NCI-H2196 (cell line): ENCODE results near the gene NXN.
"Not testable (repeated sequence)": the region's sequence is repeated elsewhere in the genome, so short reads cannot be mapped to it uniquely, and the experiment has no call there.

Experiments used
- DNase-seq: peaks from one replicate; lab custom pipeline; 2025; ENCODE audit not compliant: unreplicated experiment; lab: John Stamatoyannopoulos, UW

The NXN gene

DNA sequence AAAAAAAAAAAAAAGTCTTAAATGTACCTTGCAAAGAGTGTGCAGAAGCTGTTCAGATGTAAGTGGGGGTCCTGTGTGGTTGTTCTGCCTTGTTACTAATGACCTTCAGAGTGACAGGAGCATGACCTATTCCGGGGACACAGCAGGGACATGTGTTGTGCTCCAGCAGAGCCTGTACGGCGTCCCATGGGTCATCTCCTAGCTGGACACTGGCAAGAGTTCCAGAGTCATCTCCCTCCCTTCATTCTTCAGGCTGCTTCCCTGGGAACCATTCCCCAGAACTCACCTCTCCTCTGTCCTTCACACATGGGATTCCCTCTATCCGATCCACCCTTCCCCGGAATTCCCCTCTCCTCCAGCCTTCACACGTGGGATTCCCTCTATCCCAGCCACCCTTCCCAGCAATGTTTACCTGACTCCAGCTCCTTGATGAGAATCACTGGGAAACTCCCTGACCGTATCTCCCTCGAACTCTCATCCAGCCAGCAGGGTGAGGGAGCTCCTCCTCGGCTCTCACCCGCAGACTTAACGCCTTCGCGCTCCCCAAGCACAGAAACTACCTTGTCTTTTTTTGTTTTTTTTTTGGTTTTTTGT, 111.6 kb downstream of the NXN start:
- DNase-seq, result no peak

- not testable (repeated sequence) for DNase-seq
Observed at GRCh38 chr17:867238-867637, 112.3 kb downstream of the NXN start.

DNA sequence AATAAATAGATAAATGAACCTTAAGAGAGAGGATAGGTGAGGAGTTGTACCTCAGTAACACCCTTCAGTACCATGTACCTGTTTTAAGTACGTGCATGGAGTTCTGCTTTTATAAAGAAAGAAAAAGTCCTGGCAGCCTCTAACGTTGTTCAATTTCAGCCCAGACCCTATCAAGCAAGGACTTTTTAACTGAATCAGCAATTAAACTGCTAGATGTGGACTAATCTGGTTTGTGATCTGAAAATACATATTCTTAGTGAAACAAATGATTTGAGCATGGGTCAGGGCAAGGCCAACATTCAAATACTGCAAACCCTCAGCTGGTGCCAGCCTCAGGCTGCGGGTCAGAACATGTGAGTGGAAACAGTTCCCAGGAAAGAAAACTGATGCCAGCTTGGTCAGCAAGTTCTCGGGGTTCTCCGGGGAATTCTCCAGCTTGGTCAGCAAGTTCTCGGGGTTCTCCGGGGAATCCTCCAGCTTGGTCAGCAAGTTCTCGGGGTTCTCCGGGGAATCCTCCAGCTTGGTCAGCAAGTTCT, 112.9 kb downstream of the NXN start:
- no peak for DNase-seq

DNA sequence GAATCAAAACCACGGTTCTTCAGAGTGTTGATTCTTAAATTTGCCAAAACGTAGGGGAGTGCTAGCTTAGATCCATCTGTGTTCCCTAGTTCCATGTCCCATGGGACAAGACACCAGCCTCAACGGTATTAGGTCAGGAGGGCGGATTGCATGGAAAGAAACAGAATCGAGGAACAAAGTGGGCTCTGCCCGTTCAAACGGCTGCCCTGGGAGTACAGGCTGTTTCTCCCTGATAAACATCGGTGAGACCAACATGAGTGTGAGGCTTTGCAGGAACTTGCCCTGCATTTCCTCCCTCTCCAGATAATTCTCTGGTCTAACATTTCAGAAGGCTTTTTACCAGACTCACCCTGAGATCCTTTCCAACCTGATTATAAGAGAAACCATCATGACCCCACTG, 115.3 kb downstream of the NXN start:
- no peak for DNase-seq

- no peak for DNase-seq
Observed at GRCh38 chr17:863880-864279, 115.7 kb downstream of the NXN start.

GRCh38 chr17:862582-862981, 117.0 kb downstream of the NXN start:
- DNase-seq, result no peak

- no peak for DNase-seq
Observed at GRCh38 chr17:861364-861763, 118.2 kb downstream of the NXN start.

DNA sequence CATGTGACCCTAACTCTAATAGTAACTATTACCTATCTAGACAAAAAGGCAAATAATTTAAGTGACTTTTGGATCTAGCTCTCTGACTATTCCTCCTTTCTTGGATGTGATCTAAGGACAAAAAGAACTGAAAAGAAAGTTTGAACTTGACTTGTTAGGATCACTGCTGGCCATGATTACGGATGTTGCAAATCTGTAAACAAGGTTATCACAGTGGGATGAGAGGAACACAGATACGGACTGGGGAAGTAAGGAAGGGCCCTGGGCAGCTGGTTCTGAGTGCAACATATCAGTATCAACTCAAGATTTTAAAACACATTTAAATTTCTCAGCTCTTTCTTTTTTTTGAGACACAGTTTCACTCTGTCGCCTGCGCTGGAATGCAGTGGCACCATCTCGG, 118.8 kb downstream of the NXN start:
- no peak for DNase-seq

GRCh38 chr17:859824-860195, 119.8 kb downstream of the NXN start:
- no peak for DNase-seq

GRCh38 chr17:859061-859823, 120.3 kb downstream of the NXN start:
- DNase-seq, result no peak

- DNase-seq, result no peak
Observed at GRCh38 chr17:856149-856548, 123.4 kb downstream of the NXN start.

GRCh38 chr17:855569-855968, 124.0 kb downstream of the NXN start:
- DNase-seq, result no peak

DNA sequence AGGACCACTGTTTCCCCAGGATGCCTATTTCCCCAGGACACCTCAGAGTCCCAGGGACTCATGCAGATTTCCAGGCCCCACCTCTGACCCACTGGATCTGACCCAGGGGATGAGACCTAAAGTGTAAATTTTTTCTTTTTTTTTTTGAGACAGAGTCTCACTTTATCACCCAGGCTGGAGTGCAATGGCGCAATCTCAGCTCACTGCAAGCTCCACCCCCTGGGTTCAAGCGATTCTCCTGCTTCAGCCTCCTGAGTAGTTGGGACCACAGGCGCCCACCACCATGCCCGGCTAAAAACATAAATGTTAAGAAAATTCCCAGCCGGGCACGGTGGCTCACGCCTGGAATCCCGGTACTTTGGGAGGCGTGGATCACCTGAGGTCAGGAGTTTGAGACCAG, 126.7 kb downstream of the NXN start:
- not testable (repeated sequence) for DNase-seq

GRCh38 chr17:852349-852748, 127.2 kb downstream of the NXN start:
- DNase-seq, result no peak

DNA sequence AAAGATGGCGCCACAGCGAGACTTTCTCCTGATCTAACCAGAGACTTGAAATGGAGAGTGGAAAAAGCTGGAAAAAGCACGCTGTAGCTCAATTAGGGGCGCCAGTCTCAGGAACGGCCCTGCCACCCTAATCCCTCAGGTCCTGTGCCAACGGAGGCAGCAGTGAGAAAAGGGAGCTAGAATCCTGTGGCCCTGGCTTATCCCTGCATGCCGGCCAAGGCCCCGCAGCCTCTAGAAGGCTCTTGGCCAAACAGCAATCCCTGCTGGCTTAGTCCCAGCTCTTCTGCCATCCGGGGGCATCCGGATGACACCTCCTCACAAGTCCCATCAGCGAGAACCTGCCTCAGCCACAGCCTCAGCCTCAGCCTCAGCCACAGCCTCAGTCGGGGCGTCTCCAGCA, 127.7 kb downstream of the NXN start:
- no peak for DNase-seq

- DNase-seq, result no peak
Observed at GRCh38 chr17:850851-851763, 128.5 kb downstream of the NXN start.

GRCh38 chr17:850086-850850, 129.3 kb downstream of the NXN start:
- no peak for DNase-seq

DNA sequence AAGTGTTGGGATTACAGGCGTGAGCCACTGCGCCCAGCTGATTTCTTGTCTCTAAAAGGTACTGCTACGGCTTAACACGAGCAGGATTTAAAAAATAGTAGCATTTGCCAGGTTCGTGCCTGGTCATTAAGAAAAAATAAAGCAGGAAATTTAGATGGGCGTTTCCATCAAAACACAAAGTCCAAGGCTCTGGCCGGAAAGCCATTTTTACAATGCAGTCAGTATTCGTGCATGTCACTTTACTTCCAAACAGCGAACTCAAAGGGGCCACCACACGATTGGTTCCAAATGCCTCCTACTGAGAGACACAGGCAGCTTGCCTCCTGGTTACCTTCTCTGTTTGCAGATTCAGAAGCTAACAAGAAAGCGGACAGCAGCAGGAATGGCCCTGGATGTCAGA, 131.2 kb downstream of the NXN start:
- DNase-seq, result no peak

DNA sequence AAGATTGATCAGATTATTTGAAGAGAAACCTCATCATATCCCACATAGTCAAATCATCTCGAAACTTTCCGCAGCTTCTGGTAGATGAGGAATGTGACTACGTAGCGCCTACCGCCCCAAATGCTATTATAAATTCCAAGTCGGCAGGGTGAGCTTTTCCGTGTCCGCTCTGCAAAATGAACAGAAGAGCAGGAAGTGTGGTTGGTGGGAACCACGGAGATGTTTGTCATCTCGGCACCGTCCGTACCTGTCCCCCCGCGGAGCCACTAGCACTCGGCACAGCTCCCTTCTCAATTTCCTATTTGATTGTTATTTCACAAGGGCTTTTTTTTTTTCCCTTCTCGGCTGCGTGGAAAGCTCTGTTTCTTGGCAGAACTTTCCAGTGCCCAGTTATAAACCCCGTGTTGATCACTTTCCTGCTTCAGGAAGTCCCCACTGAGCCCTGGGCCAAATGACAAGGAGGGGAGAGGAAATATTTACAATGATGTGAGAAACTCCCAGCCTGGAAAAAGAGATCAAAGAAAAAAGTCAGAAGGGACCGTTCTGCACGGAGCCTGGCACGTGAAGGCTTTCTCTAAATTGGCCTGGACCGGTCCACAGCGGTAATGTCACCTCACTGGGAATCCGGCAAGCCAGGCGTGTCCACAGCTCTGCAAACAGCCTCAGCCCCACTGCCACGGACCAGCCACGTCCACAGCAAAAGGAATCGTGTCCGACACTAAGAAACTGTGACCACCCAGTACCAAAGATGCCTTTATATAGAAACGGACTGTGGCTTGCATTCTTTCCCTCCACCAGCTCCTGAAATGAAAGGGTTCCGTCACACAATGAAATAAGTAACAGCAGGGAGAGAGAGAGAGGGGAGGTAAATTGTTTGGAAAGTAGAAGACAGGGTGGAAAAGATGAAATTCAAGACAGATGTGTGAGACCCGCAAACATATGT, 132.4 kb downstream of the NXN start:
- no peak for DNase-seq

DNA sequence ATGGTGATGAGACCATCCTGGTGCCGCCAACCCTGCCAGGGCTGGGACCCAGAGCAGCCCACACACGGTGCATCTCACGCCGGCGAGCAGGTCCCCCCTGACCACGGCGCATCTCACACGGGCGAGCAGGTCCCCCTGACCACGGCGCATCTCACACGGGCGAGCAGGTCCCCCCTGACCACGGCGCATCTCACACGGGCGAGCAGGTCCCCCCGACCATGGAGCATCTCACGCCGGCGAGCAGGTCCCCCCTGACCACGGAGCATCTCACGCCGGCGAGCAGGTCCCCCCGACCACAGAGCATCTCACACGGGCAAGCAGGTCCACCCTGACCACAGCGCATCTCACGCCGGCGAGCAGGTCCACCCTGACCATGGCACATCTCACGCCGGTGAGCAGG, 138.3 kb downstream of the NXN start:
- no peak for DNase-seq
